GM10266 (cell line): ENCODE measurements around the gene SDK1.

Experiments used
- DNase-seq: peaks from one replicate; pipeline ENCODE4 v3.0.0; 2012; ENCODE audit errors: extremely low spot score
- TF ChIP-seq, protein P1 (sequence below): IDR thresholded peaks from 2 replicates; pipeline ENCODE4 v1.5.1; 2012; ENCODE audit warnings: mild to moderate bottlenecking, low read depth; ENCODE audit not compliant: control insufficient read depth, insufficient read depth; ENCODE audit errors: missing control alignments

Gene SDK1

DNA sequence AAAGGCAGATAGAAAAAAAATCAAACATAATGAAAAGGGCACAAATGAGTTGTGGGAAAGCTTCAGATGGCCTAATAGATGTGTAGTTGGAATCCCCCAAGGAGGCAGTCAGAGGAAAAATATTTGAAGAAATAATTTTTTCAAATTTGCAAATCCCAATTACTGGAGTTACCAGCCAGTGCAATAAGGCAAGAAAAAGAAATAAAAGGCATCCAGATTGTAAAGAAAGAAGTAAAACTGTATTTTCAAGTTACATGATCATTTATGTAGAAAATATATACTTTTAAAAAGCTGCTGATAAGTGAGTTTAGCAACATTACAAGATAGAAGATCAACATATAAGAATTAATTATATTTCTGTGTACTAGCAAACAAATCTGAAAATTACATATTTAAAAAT, 329.0 kb downstream of the SDK1 start:
- TF ChIP-seq, protein P1, sequence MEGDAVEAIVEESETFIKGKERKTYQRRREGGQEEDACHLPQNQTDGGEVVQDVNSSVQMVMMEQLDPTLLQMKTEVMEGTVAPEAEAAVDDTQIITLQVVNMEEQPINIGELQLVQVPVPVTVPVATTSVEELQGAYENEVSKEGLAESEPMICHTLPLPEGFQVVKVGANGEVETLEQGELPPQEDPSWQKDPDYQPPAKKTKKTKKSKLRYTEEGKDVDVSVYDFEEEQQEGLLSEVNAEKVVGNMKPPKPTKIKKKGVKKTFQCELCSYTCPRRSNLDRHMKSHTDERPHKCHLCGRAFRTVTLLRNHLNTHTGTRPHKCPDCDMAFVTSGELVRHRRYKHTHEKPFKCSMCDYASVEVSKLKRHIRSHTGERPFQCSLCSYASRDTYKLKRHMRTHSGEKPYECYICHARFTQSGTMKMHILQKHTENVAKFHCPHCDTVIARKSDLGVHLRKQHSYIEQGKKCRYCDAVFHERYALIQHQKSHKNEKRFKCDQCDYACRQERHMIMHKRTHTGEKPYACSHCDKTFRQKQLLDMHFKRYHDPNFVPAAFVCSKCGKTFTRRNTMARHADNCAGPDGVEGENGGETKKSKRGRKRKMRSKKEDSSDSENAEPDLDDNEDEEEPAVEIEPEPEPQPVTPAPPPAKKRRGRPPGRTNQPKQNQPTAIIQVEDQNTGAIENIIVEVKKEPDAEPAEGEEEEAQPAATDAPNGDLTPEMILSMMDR = no peak
- DNase-seq = no peak

DNA sequence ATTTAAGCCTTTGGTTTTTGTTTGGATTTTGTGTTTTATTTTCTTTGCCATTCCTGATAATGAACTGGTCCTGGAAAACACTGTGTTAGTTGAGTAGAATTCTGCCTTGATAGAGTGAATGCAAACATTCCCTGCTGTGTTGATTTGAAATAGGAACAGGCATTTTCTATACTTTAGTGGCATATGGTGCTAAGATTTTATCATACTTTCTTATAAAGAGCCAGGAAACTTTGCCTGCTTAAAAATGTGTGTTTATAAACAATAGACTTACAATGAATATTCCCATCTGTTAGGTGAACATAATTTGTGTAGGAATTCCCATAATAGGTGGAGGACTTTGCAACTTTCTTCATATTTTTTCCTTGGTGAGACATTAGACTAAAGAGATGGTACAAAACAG, 333.3 kb downstream of the SDK1 start:
- TF ChIP-seq, protein P1 = no peak
- DNase-seq = no peak

DNA sequence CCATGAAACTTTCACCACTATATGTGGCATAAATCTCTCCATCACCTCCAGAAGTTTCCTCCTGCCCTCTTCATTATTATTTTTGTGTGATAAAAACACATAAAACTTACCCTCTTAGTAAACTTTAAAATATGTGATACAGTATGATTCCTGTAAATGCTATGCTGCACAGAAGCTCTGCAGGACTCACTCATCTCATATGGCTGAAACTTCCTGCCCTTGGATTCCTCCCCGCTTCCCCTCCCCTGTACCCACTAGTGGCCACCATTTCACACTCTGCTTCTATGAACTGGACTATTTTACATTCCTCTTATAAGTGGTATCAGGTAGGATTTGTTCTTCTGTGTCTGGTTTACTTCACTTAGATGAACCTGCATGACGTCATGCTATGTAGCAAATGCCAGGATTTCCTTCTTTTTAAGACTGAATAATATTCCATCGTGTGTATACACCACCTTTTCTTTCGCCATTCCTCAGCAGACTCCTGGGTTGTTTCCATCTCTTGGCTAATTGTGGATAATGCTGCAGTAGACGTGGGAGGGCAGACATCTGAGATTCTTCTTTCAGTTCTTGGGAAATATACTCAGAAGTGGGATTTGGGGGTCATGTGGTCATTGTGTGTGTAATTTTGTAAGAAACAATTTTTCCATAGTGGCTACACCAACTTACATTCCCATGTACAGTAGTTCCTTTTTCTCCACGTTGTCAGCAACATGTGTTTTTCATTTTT, 335.2 kb downstream of the SDK1 start:
- TF ChIP-seq, protein P1 = no peak

DNA sequence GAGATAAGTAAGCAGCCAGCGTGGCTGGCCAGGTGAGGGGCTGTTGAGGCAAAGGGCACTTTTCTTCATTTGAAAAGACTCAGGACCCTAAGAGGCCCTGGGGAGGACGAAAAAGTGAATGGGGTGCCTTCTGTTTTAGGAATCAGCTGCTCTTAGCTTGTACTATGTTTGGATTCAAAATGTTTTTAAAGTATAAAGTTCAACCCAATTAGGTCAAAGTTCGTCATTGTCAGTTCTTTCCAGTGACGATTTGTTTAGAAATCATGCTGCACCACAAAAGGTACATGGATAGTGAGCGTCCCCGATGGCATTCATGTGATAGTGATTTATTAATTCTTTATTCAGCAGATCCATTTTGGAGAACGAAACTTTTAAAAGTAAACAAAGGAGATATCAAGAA, 338.2 kb downstream of the SDK1 start:
- DNase-seq = no peak
- TF ChIP-seq, protein P1 = no peak

More for the DNA sequence above, 335.2 kb downstream of the SDK1 start:
- DNase-seq = no peak

DNA sequence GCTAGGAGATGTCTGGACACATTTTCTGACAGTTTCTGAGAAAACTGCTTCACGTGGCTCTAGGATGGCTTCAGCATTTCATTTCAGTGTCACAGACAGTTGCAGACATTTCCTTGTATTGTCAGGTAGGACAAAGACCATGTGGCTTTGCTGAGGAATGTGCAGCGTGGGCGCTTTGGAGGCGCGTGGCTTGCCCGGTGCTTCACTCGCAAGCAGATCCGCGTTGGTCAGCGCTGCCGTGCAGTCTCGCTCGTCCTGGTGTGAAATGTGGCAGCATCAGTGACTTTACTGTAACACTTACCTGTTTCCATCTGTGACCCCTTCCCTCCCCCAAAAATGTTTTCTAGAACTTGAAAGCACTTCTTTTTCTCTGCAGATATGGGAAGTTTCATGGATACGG, 340.5 kb downstream of the SDK1 start:
- no peak for DNase-seq
- TF ChIP-seq, protein P1 = no peak

DNA sequence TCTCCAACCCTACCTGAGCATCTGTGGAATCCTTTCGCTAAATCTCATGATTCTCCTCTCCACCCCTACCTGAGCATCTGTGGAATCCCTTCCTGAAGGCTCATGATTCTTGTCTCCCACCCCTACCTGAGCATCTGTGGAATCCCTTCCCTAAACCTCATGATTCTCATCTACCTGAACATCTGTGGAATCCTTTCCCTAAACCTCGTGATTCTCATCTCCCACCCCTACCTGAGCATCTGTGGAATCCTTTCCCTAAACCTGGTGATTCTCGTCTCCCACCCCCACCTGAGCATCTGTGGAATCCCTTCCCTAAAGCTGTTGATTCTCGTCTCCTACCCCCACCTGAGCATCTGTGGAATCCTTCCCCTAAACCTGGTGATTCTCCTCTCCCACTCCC, 342.0 kb downstream of the SDK1 start:
- TF ChIP-seq, protein P1 = no peak

DNA sequence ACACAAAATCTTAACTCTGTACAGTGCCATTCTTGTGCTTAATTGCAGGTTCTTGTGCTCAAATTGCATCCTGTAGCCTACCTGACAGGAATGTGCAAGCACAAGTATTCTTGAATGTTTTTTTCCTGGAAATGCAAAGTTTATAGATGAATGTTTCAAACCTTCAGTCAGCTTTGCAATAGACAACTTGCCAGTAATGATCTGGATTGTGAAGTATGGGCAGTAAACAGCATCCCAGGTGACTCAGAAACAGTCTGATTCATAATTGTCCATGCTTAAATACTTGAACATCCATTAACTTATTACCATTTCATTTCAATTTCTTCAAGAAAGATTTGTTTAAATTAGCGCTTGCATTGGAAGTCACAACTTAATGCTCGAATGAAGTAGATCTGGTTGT, 347.2 kb downstream of the SDK1 start:
- no peak for DNase-seq
- TF ChIP-seq, protein P1 = no peak

More for the DNA sequence above, 342.0 kb downstream of the SDK1 start:
- no peak for DNase-seq
